ENCODE data around the gene ERICH6B. TPM values are rescaled to one million over a fixed set of nuclear protein-coding genes. Genes with fewer than 3 reads are reported as not detected.
"Not testable (repeated sequence)": the region's sequence is repeated elsewhere in the genome, so short reads cannot be mapped to it uniquely, and the experiment has no call there.

The ERICH6B gene
- total RNA-seq: not detected in 2 replicates

- FAIRE-seq: no peak
Measured at GRCh38 chr13:45615501-45616101, at the start of gene ERICH6B. Gene ERICH6B, minus strand, starts transcription at chr13:45615739. Its CDS starts 18,734 bp downstream, at chr13:45597005.

GRCh38 chr13:45662903-45663302 is 47.4 kb upstream of the ERICH6B start:
- not testable (repeated sequence) for H3K36me3 ChIP-seq (ENCODE audit: control insufficient read depth, insufficient read depth, low read length); H3K27me3 ChIP-seq (ENCODE audit: control insufficient read depth, insufficient read depth, low read length); DNase-seq (ENCODE audit: low read depth); FAIRE-seq; H3K4me3 ChIP-seq (ENCODE audit: low read depth, low read length)

More at GRCh38 chr13:45615501-45616101, at the start of gene ERICH6B:
- H3K27me3 ChIP-seq (ENCODE audit: control insufficient read depth, insufficient read depth, low read length): peaks cover 12% of the 10 kb centered on the region
- H3K4me3 ChIP-seq (ENCODE audit: low read depth, low read length): no peak within 1 kb of the TSS
- no peaks in the 10 kb centered on the region for H3K36me3 ChIP-seq (ENCODE audit: control insufficient read depth, insufficient read depth, low read length)
- DNase-seq (ENCODE audit: low read depth): no peak
- TF ChIP-seq CTCF (IDR thresholded peaks at IDR 0.05; ENCODE audit: insufficient read depth, low read length, severe bottlenecking): no peak

- Histone ChIP-seq H3K27me3 (ENCODE audit: control insufficient read depth, insufficient read depth, low read length) (no peaks in the 10 kb centered on the region), H3K4me3 (ENCODE audit: low read depth, low read length) (no peak overlapping the region), H3K36me3 (ENCODE audit: control insufficient read depth, insufficient read depth, low read length) (no peaks in the 10 kb centered on the region)
- DNase-seq (ENCODE audit: low read depth): no peak
- no peak for TF ChIP-seq CTCF (IDR thresholded peaks at IDR 0.05; ENCODE audit: insufficient read depth, low read length, severe bottlenecking)
- no peak for FAIRE-seq
Measured at GRCh38 chr13:45662162-45662561, 46.6 kb upstream of the ERICH6B start.

- not testable (repeated sequence) for FAIRE-seq; H3K27me3 ChIP-seq (ENCODE audit: control insufficient read depth, insufficient read depth, low read length); H3K36me3 ChIP-seq (ENCODE audit: control insufficient read depth, insufficient read depth, low read length); DNase-seq (ENCODE audit: low read depth); H3K4me3 ChIP-seq (ENCODE audit: low read depth, low read length)
Measured at GRCh38 chr13:45660458-45660857, 44.9 kb upstream of the ERICH6B start.

- no peak for DNase-seq (ENCODE audit: low read depth)
- Histone ChIP-seq H3K4me3 (ENCODE audit: low read depth, low read length) (no peak overlapping the region), H3K27me3 (ENCODE audit: control insufficient read depth, insufficient read depth, low read length) (no peaks in the 10 kb centered on the region), H3K36me3 (ENCODE audit: control insufficient read depth, insufficient read depth, low read length) (no peaks in the 10 kb centered on the region)
- no peak for FAIRE-seq
- no peak for TF ChIP-seq CTCF (IDR thresholded peaks at IDR 0.05; ENCODE audit: insufficient read depth, low read length, severe bottlenecking)
Measured at GRCh38 chr13:45659536-45659935, 44.0 kb upstream of the ERICH6B start.

- no peaks in the 10 kb centered on the region for H3K36me3 ChIP-seq (ENCODE audit: control insufficient read depth, insufficient read depth, low read length)
- no peak overlapping the region for H3K4me3 ChIP-seq (ENCODE audit: low read depth, low read length)
- no peaks in the 10 kb centered on the region for H3K27me3 ChIP-seq (ENCODE audit: control insufficient read depth, insufficient read depth, low read length)
- no peak for TF ChIP-seq CTCF (IDR thresholded peaks at IDR 0.05; ENCODE audit: insufficient read depth, low read length, severe bottlenecking)
- DNase-seq (ENCODE audit: low read depth) (peak; percentile 75), FAIRE-seq (no peak)
Measured at GRCh38 chr13:45658586-45659235, 43.2 kb upstream of the ERICH6B start.
